Gastroesophageal sphincter (tissue), 4 donors: ENCODE data around the gene MYH3. TPM values are rescaled to one million over a fixed set of nuclear protein-coding genes. Genes with fewer than 3 reads are reported as not detected.

ENCODE experiments used
- ATAC-seq: fragments of 150-250 bp; one replicate; pipeline ENCODE4 v1.9.1; 2016; ENCODE audit warnings: mild to moderate bottlenecking, moderate library complexity
- H3K27ac ChIP-seq, 4 donors: fragments of 200-600 bp; sonication (generic) in 3 of 4; 1 replicate in 3 of 4; 2 replicates in 1 of 4; pipeline ENCODE4 v1.5.1; 2016 to 2019
- H3K27me3 ChIP-seq: fragments of 200-600 bp; sonication (generic); one replicate; pipeline ENCODE4 v1.5.1; 2019
- H3K36me3 ChIP-seq, 2 donors: fragments of 200-600 bp; sonication (generic); one replicate each; pipeline ENCODE4 v1.5.1; 2019; ENCODE audit warnings: control low read depth in 1 of 2
- H3K4me1 ChIP-seq, 3 donors: fragments of 200-600 bp; sonication (generic); 1 replicate in 2 of 3; 2 replicates in 1 of 3; pipeline ENCODE4 v1.5.1; 2016 to 2019; ENCODE audit warnings: control low read depth in 2 of 3
- H3K4me3 ChIP-seq, 2 donors: fragments of 200-600 bp; sonication (generic); one replicate each; pipeline ENCODE4 v1.5.1; 2019; ENCODE audit warnings: mild to moderate bottlenecking in 1 of 2, moderate library complexity in 1 of 2
- H3K9me3 ChIP-seq, 3 donors: fragments of 200-600 bp; sonication (generic); one replicate each; pipeline ENCODE4 v1.5.1; 2017 to 2019; ENCODE audit warnings: control low read depth in 2 of 3
- EP300 ChIP-seq: sonication (generic); formaldehyde crosslinking; IDR thresholded peaks from one replicate; pipeline ENCODE4 v1.6.1; 2017; ENCODE audit warnings: antibody characterized with exemption, mild to moderate bottlenecking
- POLR2A ChIP-seq, 2 donors: fragments of 450-650 bp; IDR thresholded peaks; one replicate each; pipeline ENCODE4 v1.6.1; 2017; ENCODE audit warnings: antibody characterized with exemption in 2 of 2, mild to moderate bottlenecking in 2 of 2, moderate library complexity in 1 of 2
- POLR2AphosphoS5 ChIP-seq: sonication (generic); formaldehyde crosslinking; IDR thresholded peaks from one replicate; pipeline ENCODE4 v1.6.1; 2017; ENCODE audit warnings: antibody characterized with exemption
- WGBS, 2 donors: methylation state at CpG; one replicate each; pipeline ENCODE4 v1.1.5; 2018; ENCODE audit warnings: low coverage in 1 of 2; 5-methylcytosine and 5-hydroxymethylcytosine counted together
- total RNA-seq, 4 donors: library from RNA; depleted of rRNA; stranded (reverse); fragments of >200 nt; gene quantifications; one replicate each; pipeline ENCODE4 v1.1.0, GENCODE V29; 2016
- TF ChIP-seq, protein P1 (sequence below), 4 experiments: fragments of 200-600 bp in 2 of 4; fragments of 450-650 bp in 2 of 4; sonication (generic) in 1 of 4; IDR thresholded peaks; one replicate each; pipeline ENCODE4 v1.5.1; 2017 to 2019; ENCODE audit warnings: antibody characterized with exemption in 4 of 4, mild to moderate bottlenecking in 2 of 4, moderate library complexity in 2 of 4

The MYH3 gene
- total RNA-seq, 4 donors from 2014 or later, result 0.87 to 3.5 (median 1.7) TPM

DNA sequence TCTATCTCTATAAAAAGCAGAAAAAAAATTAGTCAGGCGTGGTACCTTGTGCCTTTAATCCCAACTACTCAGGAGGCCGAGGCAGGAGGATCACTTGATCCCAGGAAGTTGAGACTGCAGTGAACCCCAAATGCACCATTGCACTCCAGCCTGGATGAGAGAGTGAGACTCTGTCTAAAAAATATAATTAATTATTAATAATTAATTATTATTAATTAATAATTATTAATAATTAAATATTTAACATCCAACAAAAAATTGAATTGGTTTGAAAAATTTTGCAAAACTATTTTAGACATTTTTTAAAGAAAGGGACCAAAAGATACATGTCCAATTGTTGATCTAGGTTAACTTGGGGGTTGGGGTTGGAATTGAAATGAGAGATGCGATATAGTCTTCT is 51.0 kb downstream of the MYH3 start:
- no peak overlapping the region for H3K27ac ChIP-seq
- no peaks in the 10 kb centered on the region for H3K36me3 ChIP-seq
- no peak for ATAC-seq
- 84 to 100% methylated on average over 3 of the region's 3 CpGs for WGBS, 2 donors
- no peak overlapping the region for H3K4me3 ChIP-seq
- peaks cover 23% of the 10 kb centered on the region for H3K27me3 ChIP-seq
- TF ChIP-seq POLR2AphosphoS5 (no peak), EP300 (no peak), POLR2A (IDR thresholded peaks at IDR 0.05) (no peak)
- TF ChIP-seq, protein P1, sequence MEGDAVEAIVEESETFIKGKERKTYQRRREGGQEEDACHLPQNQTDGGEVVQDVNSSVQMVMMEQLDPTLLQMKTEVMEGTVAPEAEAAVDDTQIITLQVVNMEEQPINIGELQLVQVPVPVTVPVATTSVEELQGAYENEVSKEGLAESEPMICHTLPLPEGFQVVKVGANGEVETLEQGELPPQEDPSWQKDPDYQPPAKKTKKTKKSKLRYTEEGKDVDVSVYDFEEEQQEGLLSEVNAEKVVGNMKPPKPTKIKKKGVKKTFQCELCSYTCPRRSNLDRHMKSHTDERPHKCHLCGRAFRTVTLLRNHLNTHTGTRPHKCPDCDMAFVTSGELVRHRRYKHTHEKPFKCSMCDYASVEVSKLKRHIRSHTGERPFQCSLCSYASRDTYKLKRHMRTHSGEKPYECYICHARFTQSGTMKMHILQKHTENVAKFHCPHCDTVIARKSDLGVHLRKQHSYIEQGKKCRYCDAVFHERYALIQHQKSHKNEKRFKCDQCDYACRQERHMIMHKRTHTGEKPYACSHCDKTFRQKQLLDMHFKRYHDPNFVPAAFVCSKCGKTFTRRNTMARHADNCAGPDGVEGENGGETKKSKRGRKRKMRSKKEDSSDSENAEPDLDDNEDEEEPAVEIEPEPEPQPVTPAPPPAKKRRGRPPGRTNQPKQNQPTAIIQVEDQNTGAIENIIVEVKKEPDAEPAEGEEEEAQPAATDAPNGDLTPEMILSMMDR (IDR thresholded peaks at IDR 0.05), result no peak
- H3K4me1 ChIP-seq, result no peaks in the 10 kb centered on the region
- no peaks in the 10 kb centered on the region for H3K9me3 ChIP-seq

DNA sequence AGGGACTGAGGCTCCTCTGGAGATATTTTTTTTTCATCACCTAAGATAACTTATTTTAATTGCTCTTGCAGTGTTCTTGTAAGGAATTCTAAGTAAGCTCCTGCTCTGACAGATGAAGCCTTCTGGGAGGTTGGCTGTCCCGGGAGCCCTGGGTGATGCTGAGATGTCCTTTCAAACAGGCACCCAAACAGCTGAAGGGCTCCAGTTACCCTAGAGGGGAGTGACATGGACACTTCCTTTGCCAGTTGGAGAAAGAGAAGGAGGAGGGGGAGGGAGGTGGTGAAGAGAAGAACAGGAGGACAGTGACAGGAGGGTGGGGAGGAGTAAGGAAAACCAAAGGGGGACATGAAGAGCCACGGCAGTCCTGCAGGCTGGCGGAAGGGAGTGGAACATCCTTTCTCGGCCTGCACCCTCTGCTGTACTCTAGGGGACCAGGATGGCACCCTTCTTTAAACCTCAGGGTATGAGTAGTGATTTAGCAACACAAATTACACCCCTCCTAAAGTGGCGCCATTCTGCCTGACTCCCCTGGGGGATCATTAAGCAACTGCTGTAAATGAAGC is 51.8 kb downstream of the MYH3 start:
- 60 to 74% methylated on average over 3 of the region's 5 CpGs for WGBS, 2 donors
- Histone ChIP-seq H3K27me3 (peaks cover 23% of the 10 kb centered on the region), H3K4me1 (no peaks in the 10 kb centered on the region), H3K9me3 (no peaks in the 10 kb centered on the region), H3K4me3 (no peak overlapping the region), H3K36me3 (no peaks in the 10 kb centered on the region), H3K27ac (no peak overlapping the region)
- TF ChIP-seq EP300 (no peak), POLR2AphosphoS5 (no peak), POLR2A (IDR thresholded peaks at IDR 0.05) (no peak)
- TF ChIP-seq, protein P1 (IDR thresholded peaks at IDR 0.05), result no peak
- no peak for ATAC-seq

DNA sequence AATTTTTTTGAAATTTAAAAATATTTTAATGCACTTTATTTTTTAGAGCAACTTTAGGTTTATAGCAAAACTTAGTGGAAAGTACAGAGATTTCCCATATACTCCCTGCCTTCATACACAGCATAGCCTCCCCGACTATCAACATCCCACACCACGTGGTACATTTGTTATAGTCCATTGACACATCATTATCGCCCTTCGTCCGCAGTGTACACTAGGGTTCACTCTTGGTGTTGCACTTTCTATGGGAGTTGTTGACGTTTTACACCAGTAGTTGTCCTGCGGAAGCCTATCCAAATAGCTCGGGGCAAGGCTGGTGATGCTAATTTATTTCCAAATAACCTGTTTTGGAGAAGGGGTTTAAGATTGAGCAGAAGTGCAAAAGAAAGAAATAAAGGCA is 52.6 kb downstream of the MYH3 start:
- H3K27ac ChIP-seq, result no peak overlapping the region
- no peaks in the 10 kb centered on the region for H3K9me3 ChIP-seq
- H3K4me1 ChIP-seq, result no peaks in the 10 kb centered on the region
- no peaks in the 10 kb centered on the region for H3K36me3 ChIP-seq
- WGBS, 2 donors, result 81 to 92% methylated on average over 6 to 8 of the region's 8 CpGs
- H3K4me3 ChIP-seq, result no peak overlapping the region
- ATAC-seq, result no peak
- TF ChIP-seq, protein P1 (IDR thresholded peaks at IDR 0.05), result no peak
- no peak for TF ChIP-seq POLR2AphosphoS5
- TF ChIP-seq EP300, result no peak
- TF ChIP-seq POLR2A (IDR thresholded peaks at IDR 0.05), result no peak
- H3K27me3 ChIP-seq, result peaks cover 28% of the 10 kb centered on the region

DNA sequence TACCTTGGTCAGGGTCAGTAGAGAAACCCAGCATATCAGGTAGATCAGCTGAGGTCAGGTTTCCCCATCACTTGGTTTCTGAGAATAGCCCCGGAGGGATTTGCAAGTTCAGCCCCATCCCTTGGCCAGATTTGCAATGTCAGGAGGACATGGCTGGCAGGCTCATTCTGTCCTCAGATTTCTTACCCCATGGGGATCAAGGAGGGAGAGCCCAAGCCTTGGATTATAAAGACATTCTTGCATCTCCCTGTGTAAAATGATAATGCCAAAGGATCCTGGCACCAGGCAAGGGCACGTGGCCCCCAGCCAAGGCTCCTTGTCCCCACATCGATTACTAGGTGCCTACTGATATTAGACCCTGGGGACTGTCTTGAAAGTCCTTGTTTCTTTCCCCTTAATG is 53.2 kb downstream of the MYH3 start:
- Histone ChIP-seq H3K4me1 (no peaks in the 10 kb centered on the region), H3K27me3 (peaks cover 28% of the 10 kb centered on the region), H3K9me3 (no peaks in the 10 kb centered on the region), H3K36me3 (no peaks in the 10 kb centered on the region), H3K27ac (no peak overlapping the region), H3K4me3 (no peak overlapping the region)
- 73 to 76% methylated on average over 2 to 3 of the region's 3 CpGs for WGBS, 2 donors
- ATAC-seq, result no peak
- TF ChIP-seq POLR2A (IDR thresholded peaks at IDR 0.05) (no peak), EP300 (no peak), POLR2AphosphoS5 (no peak)
- TF ChIP-seq, protein P1 (IDR thresholded peaks at IDR 0.05), result no peak

DNA sequence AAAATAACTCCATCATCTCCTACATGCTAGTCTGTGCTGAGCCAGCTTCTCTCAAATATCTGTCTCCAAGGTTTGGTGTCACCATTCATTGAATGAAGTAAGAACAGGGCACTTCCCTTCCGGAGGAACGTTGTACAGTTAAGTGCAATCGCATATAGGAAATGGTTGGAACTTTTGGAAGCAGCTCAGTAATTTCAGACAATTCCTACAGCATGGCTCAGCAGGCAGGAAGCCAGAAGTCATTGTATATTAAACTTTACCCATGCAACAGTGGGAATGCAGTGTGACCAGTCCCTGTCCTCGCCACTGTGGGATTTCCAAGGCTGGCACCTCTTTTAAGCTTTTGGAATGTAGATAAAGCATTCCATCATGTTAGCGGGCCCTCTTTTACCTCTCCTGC is 56.5 kb downstream of the MYH3 start:
- Histone ChIP-seq H3K9me3 (no peaks in the 10 kb centered on the region), H3K27me3 (peaks cover 34% of the 10 kb centered on the region), H3K4me3 (no peak overlapping the region), H3K4me1 (no peaks in the 10 kb centered on the region), H3K36me3 (no peaks in the 10 kb centered on the region), H3K27ac (no peak overlapping the region)
- TF ChIP-seq, protein P1 (IDR thresholded peaks at IDR 0.05), result no peak
- TF ChIP-seq EP300, result no peak
- no peak for TF ChIP-seq POLR2A (IDR thresholded peaks at IDR 0.05)
- no peak for TF ChIP-seq POLR2AphosphoS5
- WGBS, 2 donors, result 32 to 50% methylated on average over 4 to 5 of the region's 5 CpGs
- ATAC-seq, result no peak
